ENCODE data around the gene SLC31A2.

Gene SLC31A2

DNA sequence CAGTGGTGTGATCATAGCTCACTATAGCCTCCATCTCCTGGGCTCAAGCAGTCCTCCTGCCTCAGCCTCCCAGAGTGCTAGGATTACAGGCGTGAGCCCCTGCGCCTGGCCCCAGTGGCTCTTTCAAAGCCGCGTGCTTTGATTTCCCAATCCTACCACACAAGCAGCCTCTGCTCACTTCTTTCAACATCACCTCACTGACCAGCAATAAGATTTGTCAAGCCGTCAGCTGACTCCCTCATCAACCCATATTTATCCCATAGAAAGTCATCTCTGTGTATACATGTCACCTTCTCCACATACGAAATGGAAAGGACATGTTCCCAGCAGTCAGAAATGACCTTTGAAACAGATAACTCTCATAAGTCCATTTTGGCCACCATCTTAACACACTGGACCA, 26.0 kb downstream of the SLC31A2 start:
- no peak overlapping the region for H3K4me3 ChIP-seq (ENCODE audit: low read depth, low read length)
- TF ChIP-seq, protein P1, sequence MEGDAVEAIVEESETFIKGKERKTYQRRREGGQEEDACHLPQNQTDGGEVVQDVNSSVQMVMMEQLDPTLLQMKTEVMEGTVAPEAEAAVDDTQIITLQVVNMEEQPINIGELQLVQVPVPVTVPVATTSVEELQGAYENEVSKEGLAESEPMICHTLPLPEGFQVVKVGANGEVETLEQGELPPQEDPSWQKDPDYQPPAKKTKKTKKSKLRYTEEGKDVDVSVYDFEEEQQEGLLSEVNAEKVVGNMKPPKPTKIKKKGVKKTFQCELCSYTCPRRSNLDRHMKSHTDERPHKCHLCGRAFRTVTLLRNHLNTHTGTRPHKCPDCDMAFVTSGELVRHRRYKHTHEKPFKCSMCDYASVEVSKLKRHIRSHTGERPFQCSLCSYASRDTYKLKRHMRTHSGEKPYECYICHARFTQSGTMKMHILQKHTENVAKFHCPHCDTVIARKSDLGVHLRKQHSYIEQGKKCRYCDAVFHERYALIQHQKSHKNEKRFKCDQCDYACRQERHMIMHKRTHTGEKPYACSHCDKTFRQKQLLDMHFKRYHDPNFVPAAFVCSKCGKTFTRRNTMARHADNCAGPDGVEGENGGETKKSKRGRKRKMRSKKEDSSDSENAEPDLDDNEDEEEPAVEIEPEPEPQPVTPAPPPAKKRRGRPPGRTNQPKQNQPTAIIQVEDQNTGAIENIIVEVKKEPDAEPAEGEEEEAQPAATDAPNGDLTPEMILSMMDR (IDR thresholded peaks at IDR 0.05; ENCODE audit: low read depth, low read length) = no peak
- in situ Hi-C loops (cut with HindIII; ENCODE audit: low sequenced_read_pairs) = no loop called here
- no peak for DNase-seq (ENCODE audit: low read depth, low spot score)

DNA sequence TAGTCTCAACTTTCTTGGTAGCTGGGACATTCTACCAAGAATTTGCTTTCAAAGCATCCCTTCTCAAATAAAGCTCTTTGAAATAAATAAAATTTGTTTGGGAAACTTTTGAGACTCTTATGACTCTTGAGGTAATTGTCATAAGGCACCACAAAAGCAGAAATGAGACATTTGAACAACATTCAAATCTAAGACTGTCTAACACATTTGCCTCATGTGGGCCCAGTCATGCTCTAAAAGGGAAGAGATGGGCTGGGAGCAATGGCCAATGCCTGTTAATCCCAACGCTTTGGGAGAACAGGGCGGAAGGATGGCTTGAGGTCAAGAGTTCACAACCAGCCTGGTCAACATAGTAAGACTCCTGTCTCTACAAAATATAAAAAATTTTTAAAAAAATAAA, 26.4 kb downstream of the SLC31A2 start:
- DNase-seq (ENCODE audit: low read depth, low spot score) = no peak
- in situ Hi-C loops (cut with HindIII; ENCODE audit: low sequenced_read_pairs) = no loop called here
- TF ChIP-seq, protein P1 (IDR thresholded peaks at IDR 0.05; ENCODE audit: low read depth, low read length) = no peak
- H3K4me3 ChIP-seq (ENCODE audit: low read depth, low read length) = no peak overlapping the region

DNA sequence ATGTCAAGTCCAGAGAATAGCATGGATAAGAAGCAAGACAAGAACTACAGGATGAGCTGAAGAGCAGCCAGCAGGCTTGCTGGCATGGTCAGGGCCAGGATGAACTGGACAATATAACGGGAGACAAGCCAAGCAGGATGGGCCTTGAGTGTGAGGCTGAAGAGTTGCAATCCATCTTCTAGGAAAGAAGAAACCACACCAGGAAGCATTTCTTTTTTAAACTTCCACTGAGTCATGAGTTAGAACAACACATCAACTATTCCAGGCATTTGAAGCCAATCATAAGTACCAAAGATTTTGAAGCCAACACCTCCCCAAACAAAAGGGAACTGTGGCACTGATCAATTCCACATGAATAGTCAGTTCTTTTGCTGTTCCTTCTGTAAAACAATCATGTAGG, 27.3 kb downstream of the SLC31A2 start:
- in situ Hi-C loops (cut with HindIII; ENCODE audit: low sequenced_read_pairs) = no loop called here
- DNase-seq (ENCODE audit: low read depth, low spot score) = peak; percentile 62
- TF ChIP-seq, protein P1 (IDR thresholded peaks at IDR 0.05; ENCODE audit: low read depth, low read length) = no peak
- no peak overlapping the region for H3K4me3 ChIP-seq (ENCODE audit: low read depth, low read length)

DNA sequence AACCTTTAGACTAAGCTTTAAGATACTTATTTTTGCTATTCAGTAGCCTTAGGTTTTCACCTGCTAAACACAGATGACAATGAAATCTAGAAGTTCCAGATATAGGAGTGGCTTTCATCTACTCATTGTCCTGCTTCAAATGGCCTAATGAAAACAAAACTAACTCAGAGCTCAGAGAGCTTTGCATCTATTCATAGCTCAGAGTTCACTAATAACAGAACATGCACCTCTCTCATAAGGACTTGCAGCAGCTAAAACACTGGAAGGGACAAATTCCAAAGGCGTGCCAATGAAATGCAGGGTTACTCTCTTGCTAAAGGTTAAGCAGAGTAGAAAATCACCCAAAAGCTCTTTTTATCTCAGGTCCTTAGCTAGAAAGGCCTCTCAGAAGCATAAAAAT, 29.0 kb downstream of the SLC31A2 start:
- in situ Hi-C loops (cut with HindIII; ENCODE audit: low sequenced_read_pairs) = no loop called here
- H3K4me3 ChIP-seq (ENCODE audit: low read depth, low read length) = no peak overlapping the region
- TF ChIP-seq, protein P1 (IDR thresholded peaks at IDR 0.05; ENCODE audit: low read depth, low read length) = no peak
- no peak for DNase-seq (ENCODE audit: low read depth, low spot score)

DNA sequence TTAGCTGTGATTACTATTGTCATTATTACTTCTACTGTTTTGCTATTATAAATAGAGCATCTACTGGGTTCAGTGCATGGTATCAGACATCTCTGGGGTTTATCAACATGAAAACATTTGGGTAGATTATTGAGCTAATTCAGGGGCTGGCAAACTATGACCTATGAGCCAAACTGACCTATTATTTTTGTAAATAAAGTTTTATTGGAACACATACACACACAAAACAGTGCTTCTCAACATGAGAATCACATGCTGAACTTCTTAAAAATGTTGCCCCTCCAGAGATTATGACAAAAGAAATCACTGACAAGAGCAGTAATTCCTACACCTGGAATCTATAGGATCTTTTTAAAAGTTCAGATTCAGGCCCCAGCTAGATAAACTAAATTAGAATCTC, 30.4 kb downstream of the SLC31A2 start:
- in situ Hi-C loops (cut with HindIII; ENCODE audit: low sequenced_read_pairs) = no loop called here
- TF ChIP-seq, protein P1 (IDR thresholded peaks at IDR 0.05; ENCODE audit: low read depth, low read length) = no peak
- H3K4me3 ChIP-seq (ENCODE audit: low read depth, low read length) = no peak overlapping the region
- DNase-seq (ENCODE audit: low read depth, low spot score) = no peak

DNA sequence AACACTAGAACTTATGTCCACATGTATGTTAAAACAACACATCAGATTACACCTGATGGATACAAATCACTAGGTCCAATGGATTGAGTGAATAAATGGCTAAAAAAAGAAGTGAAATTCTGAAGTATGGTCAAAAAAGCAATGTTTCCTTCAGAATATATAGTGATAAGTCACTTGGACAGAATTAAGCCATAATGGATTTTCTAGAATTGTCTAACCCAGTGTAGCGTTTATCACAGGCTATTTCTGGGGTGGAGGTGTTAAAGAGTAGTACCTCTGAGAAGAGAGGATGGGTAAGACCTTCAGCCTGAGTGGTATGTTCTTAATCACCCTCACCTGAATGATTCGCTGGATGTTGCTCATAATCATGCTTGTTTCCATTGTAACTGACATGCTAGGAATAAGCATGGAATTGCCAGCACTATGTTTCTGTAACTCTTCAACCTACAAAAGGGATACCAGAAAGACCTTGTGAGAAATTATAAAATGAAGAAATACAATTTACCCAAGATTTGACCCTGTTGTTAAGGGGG, 33.2 kb downstream of the SLC31A2 start:
- TF ChIP-seq, protein P1 (IDR thresholded peaks at IDR 0.05; ENCODE audit: low read depth, low read length) = no peak
- in situ Hi-C loops (cut with HindIII; ENCODE audit: low sequenced_read_pairs) = no loop called here
- DNase-seq (ENCODE audit: low read depth, low spot score) = no peak
- H3K4me3 ChIP-seq (ENCODE audit: low read depth, low read length) = no peak overlapping the region

DNA sequence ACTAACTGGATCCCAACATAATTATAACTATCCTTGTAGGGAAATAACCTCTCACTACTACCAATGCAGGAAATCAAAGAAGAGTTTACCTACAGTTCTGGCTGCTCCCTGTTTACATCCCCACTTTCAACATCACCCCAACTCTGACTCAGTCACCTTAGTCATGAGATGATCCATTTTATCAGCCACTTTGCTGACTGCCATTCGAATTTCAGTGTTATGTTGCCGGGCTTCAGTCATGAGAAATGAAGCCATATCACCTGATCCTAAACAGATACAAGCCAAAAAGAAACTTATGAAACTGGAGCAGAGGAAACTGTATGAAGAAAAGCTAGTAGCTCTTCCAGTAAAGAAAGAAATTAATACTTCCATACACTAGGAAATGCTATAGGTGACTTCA, 33.7 kb downstream of the SLC31A2 start:
- no peak for DNase-seq (ENCODE audit: low read depth, low spot score)
- in situ Hi-C loops (cut with HindIII; ENCODE audit: low sequenced_read_pairs) = no loop called here
- TF ChIP-seq, protein P1 (IDR thresholded peaks at IDR 0.05; ENCODE audit: low read depth, low read length) = no peak
- no peak overlapping the region for H3K4me3 ChIP-seq (ENCODE audit: low read depth, low read length)

Measured in astrocyte of the spinal cord (primary cell).